Hepatocyte (in vitro differentiated cells): ENCODE measurements around the gene LDLR. TPM values are rescaled to one million over a fixed set of nuclear protein-coding genes. Genes with fewer than 3 reads are reported as not detected.
A peak's percentile ranks its signal among the peaks of the same experiment; 100 is the strongest.
"Not testable (repeated sequence)": the region's sequence is repeated elsewhere in the genome, so short reads cannot be mapped to it uniquely, and the experiment has no call there.

ENCODE experiments used
- DNase-seq: peaks from one replicate; pipeline ENCODE4 v3.0.0-alpha.2; 2016; ENCODE audit warnings: low spot score
- H2AFZ ChIP-seq: fragments of 200-600 bp; sonication (generic); 2 replicates; pipeline ENCODE4 v1.6.0; 2016; ENCODE audit warnings: antibody characterized with exemption, mild to moderate bottlenecking
- H3K27ac ChIP-seq: fragments of 200-600 bp; sonication (generic); 2 replicates; pipeline ENCODE4 v1.5.1; 2016; ENCODE audit warnings: mild to moderate bottlenecking
- H3K27me3 ChIP-seq: fragments of 200-600 bp; sonication (generic); 2 replicates; pipeline ENCODE4 v1.6.1; 2016
- H3K36me3 ChIP-seq: fragments of 200-600 bp; sonication (generic); replicated peaks from 2 replicates; pipeline ENCODE4 v1.5.1; 2016; ENCODE audit warnings: low read depth; ENCODE audit not compliant: insufficient read depth
- H3K4me1 ChIP-seq: fragments of 200-600 bp; sonication (generic); 2 replicates; pipeline ENCODE4 v1.5.1; 2016; ENCODE audit warnings: mild to moderate bottlenecking, moderate library complexity; ENCODE audit not compliant: insufficient read depth
- H3K4me2 ChIP-seq: fragments of 200-600 bp; sonication (generic); 2 replicates; pipeline ENCODE4 v1.6.0; 2016
- H3K4me3 ChIP-seq: fragments of 200-600 bp; sonication (generic); 2 replicates; pipeline ENCODE4 v1.5.1; 2016; ENCODE audit warnings: mild to moderate bottlenecking
- H3K79me2 ChIP-seq: fragments of 200-600 bp; sonication (generic); 2 replicates; pipeline ENCODE4 v1.6.0; 2017; ENCODE audit warnings: mild to moderate bottlenecking
- H3K9me2 ChIP-seq: fragments of 200-600 bp; sonication (generic); replicated peaks from 2 replicates; pipeline ENCODE4 v1.6.0; 2017; ENCODE audit warnings: mild to moderate bottlenecking; ENCODE audit not compliant: insufficient read depth
- H3K9me3 ChIP-seq: fragments of 200-600 bp; sonication (generic); 2 replicates; pipeline ENCODE4 v1.5.1; 2016; ENCODE audit warnings: low read depth, mild to moderate bottlenecking
- H4K20me1 ChIP-seq: fragments of 200-600 bp; sonication (generic); 2 replicates; pipeline ENCODE4 v1.6.0; 2016; ENCODE audit warnings: mild to moderate bottlenecking; ENCODE audit not compliant: insufficient read depth, poor library complexity, severe bottlenecking
- CTCF ChIP-seq: fragments of 200-600 bp; sonication (generic); IDR thresholded peaks from 2 replicates; pipeline ENCODE4 v1.5.1; 2016; ENCODE audit warnings: antibody characterized with exemption, mild to moderate bottlenecking; ENCODE audit not compliant: poor library complexity
- EZH2 ChIP-seq: fragments of 200-600 bp; sonication (generic); IDR thresholded peaks from 2 replicates; pipeline ENCODE4 v1.6.1; 2016; ENCODE audit warnings: antibody characterized with exemption, mild to moderate bottlenecking, borderline replicate concordance
- EZH2phosphoT487 ChIP-seq: fragments of 200-600 bp; sonication (generic); IDR thresholded peaks from one replicate; pipeline ENCODE4 v1.6.1; 2018; ENCODE audit warnings: antibody characterized with exemption, mild to moderate bottlenecking, low read depth, moderate library complexity; ENCODE audit not compliant: unreplicated experiment, severe bottlenecking
- WGBS: methylation state at CpG from one replicate; pipeline ENCODE4 v1.1.6; 2016; ENCODE audit warnings: low lambda C conversion rate; ENCODE audit errors: missing lambda C conversion rate; 5-methylcytosine and 5-hydroxymethylcytosine counted together
- polyA plus RNA-seq: library from polyadenylated mRNA; unstranded; fragments of >200 nt; fragmentation: Nextera tagmentation; extraction: Ambion mirVana; gene quantifications from 2 replicates; pipeline ENCODE4 v1.2.1, GENCODE V29; 2016
- total RNA-seq: library from RNA; depleted of rRNA; stranded (reverse); fragments of >200 nt; gene quantifications from 2 replicates; pipeline ENCODE4 v1.2.3, GENCODE V29; 2014

The LDLR gene
- total and polyA plus RNA-seq, 2 experiments from 2014 or later: 123 to 126 TPM

- Histone ChIP-seq H2AFZ (no peak overlapping the region), H3K4me2 (peak overlapping the region; percentile 74), H3K27ac (peak overlapping the region; percentile 98), H3K4me1 (peaks cover 26% of the 10 kb centered on the region), H3K9me2 (no peaks in the 10 kb centered on the region), H3K9me3 (no peaks in the 10 kb centered on the region), H3K4me3 (no peak overlapping the region), H3K36me3 (no peaks in the 10 kb centered on the region), H4K20me1 (peaks cover 25% of the 10 kb centered on the region), H3K27me3 (no peaks in the 10 kb centered on the region), H3K79me2 (peaks cover 36% of the 10 kb centered on the region)
- TF ChIP-seq EZH2 (no peak), CTCF (no peak), EZH2phosphoT487 (no peak)
- no peak for DNase-seq
- WGBS: 95% methylated on average over 4 of the region's 4 CpGs
These were observed 1.3 kb upstream of the LDLR start for GRCh38 chr19:11087870-11088505.

- Histone ChIP-seq H3K9me2 (no peaks in the 10 kb centered on the region), H3K9me3 (no peaks in the 10 kb centered on the region), H4K20me1 (peaks cover 32% of the 10 kb centered on the region), H3K27me3 (no peaks in the 10 kb centered on the region), H2AFZ (no peak overlapping the region), H3K36me3 (no peaks in the 10 kb centered on the region), H3K79me2 (peaks cover 43% of the 10 kb centered on the region), H3K27ac (peak overlapping the region; percentile 98), H3K4me1 (peaks cover 27% of the 10 kb centered on the region), H3K4me3 (peak overlapping the region; percentile 10), H3K4me2 (peak overlapping the region; percentile 74)
- DNase-seq: peak; percentile 26
- no peak for TF ChIP-seq EZH2
- no peak for TF ChIP-seq EZH2phosphoT487
- no peak for TF ChIP-seq CTCF
- WGBS: 16% methylated on average over 11 of the region's 11 CpGs
These were observed 583 bp upstream of the LDLR start for GRCh38 chr19:11088506-11089253.

- WGBS: under 1% methylated on average over 11 of the region's 15 CpGs
- Histone ChIP-seq H4K20me1 (peaks cover 43% of the 10 kb centered on the region), H3K79me2 (peaks cover 55% of the 10 kb centered on the region), H3K4me2 (peak overlapping the region; percentile 63), H3K27ac (peak overlapping the region; percentile 98), H3K4me3 (peak overlapping the region; percentile 60), H3K4me1 (peaks cover 34% of the 10 kb centered on the region)
- not testable (repeated sequence) for H3K27me3 ChIP-seq, H3K36me3 ChIP-seq, DNase-seq, H3K9me3 ChIP-seq, H2AFZ ChIP-seq, H3K9me2 ChIP-seq
These were observed 676 bp downstream of the LDLR start for GRCh38 chr19:11090014-11090263.

- WGBS: 1% methylated on average over 33 of the region's 64 CpGs
- TF ChIP-seq EZH2phosphoT487: no peak
- no peak for TF ChIP-seq EZH2
- no peak for TF ChIP-seq CTCF
- H2AFZ ChIP-seq: no peak overlapping the region
- peak overlapping the region; percentile 98 for H3K27ac ChIP-seq
- H3K36me3 ChIP-seq: no peaks in the 10 kb centered on the region
- H3K9me3 ChIP-seq: no peaks in the 10 kb centered on the region
- no peaks in the 10 kb centered on the region for H3K9me2 ChIP-seq
- H4K20me1 ChIP-seq: peaks cover 45% of the 10 kb centered on the region
- H3K27me3 ChIP-seq: no peaks in the 10 kb centered on the region
- DNase-seq: peak; percentile 98
- H3K4me1 ChIP-seq: peaks cover 31% of the 10 kb centered on the region
- H3K79me2 ChIP-seq: peaks cover 56% of the 10 kb centered on the region
- H3K4me3 ChIP-seq: peak overlapping the region; percentile 77
- H3K4me2 ChIP-seq: peak overlapping the region; percentile 86
These were observed 1.2 kb downstream of the LDLR start for GRCh38 chr19:11090264-11090996.
